NCI-H446 (cell line): Measurements from ENCODE around the gene DNAH7.
"Not testable (repeated sequence)": the region's sequence is repeated elsewhere in the genome, so short reads cannot be mapped to it uniquely, and the experiment has no call there.

Source experiments
- DNase-seq, 2 experiments: peaks; one replicate each; lab custom pipeline; 2025; lab: John Stamatoyannopoulos, UW

The DNAH7 gene

DNA sequence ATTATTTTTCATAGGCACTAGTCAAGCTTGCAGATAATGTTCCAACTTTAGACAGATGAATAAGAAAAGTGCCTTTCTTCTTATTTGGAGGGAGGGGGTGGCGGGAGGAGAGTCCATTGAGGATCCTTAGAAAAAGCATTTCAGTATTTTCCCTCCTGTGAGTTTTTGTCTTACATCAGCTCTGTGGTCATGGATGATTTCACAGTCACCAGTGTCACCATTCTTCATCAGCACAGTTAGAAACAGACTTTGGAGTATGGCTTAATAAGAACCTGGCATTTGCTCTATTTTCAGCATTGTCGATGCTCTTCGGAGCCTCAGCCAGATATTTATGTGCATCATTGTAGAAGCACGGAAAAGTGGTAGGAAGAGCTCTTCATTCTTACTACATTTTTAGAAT lies 341.5 kb downstream of the DNAH7 start:
- DNase-seq: no peak

DNA sequence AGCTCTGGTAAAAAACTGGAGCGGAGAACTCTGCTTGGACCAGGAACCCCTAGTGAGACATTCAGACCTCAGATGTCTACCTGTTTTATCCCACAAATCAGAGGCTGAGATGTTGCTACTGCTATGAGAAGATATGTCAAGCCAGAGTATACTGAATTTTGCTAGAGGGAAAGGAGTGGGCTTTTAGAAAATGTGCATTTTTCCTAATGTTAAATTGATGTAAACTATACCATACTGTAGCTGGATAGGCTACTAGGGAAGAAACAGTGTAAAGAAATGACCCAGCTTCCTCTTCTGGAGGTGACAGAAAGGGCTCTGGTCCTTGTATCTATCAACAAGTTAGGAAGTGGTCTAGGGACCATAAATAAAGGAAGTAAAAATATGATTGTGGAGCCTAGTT lies 346.6 kb downstream of the DNAH7 start:
- no peak for DNase-seq

DNA sequence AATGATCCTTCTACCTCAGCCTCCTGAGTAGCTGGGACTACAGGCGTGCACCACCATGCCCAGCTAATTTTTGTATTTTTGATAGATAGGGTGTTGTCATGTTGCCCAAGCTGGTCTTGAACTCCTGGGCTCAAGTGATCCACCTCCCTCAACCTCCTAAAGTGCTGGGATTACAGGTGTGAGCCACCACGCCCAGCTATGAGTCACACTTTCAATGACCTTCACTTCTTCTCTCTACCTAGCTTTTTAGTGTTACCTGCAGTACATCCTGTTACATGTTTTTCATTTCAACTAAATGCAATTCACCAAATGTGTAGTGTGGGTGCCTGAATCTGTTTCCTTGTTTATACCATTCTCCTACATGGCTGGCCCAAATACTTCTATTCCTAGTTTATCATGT lies 347.6 kb downstream of the DNAH7 start:
- no peak for DNase-seq

DNA sequence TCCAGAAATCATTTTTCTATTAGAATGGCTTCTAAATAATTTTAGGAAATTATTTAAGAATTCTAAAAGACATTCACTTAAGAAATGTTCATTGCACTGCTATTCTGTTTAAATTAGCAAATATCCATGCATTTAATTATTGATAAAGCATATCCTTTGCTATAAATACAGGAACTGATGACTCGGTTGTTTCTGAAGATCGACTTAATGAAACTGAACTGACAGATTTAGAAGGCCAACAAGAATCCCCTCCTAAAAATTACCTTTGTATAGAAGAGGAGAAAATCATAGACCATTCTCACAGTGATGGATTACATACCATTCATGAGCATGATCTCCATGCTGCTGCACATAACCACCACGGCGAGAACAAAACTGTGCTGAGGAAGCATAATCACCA lies 352.2 kb downstream of the DNAH7 start:
- no peak for DNase-seq

DNA sequence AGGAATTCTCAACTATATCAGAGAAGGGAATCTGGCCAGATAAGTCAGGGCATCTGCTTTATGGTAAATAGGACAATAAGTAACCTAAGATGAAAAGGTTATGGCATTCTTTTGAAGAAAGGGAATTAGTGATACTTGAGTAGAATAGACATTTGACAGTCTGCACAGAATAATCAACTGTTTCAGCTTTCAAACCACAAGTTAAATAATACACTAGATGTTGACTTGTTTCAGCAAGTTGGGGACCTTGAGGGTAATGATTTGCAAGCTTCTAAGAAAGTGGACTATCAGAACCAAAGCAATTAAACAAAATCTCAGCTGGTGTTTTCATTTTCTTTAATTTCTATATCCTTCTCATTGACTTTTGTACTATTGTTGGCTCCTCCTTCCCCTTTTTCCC lies 357.2 kb downstream of the DNAH7 start:
- no peak for DNase-seq

DNA sequence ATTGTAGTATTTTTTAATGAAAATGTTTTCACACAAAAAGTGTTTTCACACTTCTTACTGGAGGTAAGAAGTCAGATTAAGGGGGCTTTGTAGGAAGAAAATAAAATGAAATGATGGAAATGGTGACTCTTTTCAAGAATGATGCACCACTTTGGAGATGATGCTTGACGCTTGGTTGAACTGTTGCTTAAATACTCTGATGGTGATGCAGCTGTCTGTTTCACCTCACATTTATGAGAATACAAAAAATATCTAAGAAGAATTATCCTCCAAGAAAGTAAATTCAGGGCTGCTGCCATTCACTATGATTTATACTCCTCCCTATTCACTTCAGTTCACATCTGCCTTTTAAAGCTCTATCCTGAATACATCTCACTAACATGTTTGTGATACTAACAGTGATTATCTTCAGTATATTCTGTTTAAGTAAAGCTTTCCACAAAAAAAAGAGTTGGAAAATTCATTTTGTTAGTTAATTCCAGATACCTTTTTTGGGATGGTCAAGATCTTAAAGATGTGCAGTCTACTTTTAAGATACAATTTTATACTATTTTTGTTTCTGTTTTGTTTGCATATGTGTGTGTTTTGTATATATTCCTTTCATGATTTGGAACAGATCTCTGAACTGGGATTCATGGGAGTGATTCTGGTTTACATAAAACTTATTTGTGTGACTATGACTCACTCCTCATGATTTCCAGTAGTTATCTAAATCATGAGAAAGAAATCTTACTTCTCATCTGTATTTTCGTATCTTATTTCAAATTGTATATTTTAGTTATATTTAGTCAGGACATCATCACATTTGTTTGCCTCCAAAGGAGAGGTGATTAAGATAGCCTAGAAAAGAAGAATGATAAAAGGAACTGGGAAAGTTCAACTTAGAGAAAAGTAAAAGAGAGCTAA lies 358.5 kb downstream of the DNAH7 start:
- DNase-seq: no peak

DNA sequence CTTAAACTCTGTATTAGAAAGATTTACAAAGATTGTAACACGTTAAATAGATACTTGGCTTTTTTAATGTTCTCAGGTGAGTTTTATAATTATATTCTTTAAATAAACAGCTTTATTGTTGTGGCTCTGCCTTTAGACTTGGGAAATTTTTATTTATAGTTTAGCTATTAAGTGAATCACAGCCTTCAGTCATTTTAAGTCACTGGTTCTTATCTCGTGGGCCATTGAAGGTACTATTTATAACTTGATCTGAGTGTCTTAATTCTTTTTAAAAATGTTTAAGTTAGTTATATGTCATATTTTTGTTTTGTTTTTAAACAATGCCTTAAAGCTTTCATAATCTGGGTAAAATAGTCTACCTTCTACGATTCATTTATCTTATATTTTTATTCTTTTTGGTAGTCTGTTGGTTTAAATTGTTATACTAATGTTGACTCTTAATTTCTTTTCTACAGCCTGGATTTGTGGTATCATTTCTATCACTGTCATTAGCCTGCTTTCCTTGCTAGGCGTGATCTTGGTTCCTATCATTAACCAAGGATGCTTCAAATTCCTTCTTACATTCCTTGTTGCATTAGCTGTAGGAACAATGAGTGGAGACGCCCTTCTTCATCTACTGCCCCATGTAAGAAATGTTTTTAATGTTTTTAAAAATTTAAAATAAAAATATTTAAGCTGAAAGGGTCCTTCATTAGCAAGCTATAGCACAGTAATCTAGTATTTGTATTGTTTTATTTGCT lies 362.3 kb downstream of the DNAH7 start:
- DNase-seq: no peak

DNA sequence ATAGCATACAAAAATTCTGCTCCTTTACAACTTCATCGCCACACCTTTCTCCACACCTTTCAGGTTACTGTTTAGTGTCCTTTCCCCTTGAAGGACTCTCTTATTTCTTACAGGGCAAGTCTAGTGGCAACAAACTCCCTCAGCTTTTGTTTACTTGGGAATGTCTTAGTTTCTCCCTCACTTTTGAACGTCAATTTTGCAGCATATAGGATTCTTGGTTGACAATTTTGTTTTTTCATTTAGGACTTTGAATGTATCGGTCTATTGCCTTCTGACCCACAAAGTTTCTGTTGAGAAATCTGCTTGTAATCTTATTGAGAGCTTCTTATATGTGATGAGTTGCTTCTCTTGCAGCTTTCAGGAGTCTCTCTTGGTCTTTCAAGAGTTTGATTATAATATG lies 368.2 kb downstream of the DNAH7 start:
- no peak for DNase-seq

DNA sequence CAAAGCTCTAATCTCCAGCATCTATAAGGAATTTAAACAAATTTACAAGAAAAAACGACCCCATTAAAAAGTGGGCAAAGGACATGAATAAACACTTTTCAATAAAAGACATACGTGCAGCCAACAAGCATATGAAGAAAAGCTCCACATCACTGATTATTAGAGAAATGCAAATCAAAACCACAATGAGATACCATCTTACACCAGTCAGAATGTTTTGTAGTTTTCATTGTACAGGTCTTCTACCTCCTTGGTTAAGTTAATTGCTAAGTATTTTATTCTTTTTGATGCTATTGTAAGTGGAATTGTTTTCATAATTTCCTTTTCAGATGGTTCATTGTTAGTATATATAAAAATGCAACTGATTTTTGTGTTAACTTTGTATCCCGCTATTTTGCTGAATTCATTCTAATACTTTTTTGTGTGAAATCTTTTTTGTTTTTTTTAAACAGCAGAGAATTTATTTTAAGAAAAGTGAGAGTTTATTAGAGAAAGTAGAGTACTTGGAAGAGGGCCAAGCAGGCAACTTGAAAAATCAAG lies 370.9 kb downstream of the DNAH7 start:
- no peak for DNase-seq

DNA sequence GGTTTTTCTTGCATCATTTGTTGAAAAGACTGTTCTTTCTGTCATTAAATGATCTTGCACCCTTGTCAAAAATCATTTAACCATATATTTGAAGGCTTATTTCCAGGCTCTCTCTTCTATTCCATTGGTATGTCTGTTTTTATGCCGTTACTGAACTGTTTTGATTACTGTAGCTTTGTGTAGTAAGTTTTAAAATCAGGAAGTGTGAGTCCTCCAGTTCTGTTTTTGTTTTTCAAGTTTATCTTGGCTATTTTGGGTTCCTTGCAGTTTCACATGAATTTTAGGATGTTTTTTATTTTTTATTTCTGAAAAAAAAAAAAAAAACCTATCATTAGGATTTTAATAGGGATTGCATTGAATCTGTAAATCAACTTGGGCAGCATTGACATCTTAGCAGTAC lies 372.6 kb downstream of the DNAH7 start:
- no peak for DNase-seq

DNA sequence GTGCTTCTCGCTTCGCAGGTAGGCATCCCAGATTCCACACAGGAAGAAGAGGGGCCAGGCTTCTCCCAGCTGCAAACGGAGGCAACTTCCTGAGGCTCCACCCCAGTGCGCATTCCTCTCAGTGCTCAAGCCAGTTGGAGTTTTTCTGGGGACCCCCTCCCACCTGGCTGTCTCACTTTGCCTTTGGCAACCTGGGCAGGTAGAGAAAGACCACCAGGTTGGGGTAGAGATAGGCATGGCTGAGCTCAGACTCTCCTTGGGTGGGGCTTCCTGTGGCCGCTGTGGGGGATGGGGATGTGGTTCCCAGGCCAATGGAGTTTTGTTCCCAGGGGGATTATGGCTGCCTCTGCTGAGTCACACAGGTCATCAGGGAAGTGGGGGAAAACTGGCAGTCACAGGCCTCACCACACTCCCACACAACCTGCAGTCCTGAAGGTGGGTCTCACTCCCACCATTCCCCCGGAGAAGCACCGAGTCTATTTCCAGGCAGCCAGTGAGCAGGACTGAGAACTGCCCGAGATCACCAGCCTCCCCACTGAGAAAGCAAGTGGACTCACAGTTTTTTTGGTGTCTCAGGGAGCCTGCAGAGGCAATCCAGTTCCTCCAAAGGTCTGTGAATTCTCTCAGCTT lies 373.5 kb downstream of the DNAH7 start:
- DNase-seq: no peak

DNA sequence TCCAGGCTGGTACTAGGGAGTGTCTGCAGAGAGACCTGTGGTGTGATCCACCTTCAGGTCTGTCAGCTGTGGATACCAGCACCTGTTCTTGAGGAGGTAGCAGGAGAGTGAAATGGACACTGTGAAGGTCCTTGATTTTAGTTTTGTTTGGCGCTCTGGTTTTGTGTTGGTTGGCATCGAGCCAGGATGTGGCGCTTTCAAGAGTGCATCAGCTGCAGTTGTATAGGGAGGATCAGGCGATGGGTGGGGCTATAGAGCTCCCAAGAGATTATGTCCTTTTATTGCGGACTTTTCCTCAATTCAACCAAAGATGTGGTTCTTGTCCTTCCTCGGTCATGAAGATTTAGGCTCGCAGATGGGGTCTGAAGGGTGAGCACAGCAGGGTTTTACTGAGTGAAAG lies 374.1 kb downstream of the DNAH7 start:
- no peak for DNase-seq

DNA sequence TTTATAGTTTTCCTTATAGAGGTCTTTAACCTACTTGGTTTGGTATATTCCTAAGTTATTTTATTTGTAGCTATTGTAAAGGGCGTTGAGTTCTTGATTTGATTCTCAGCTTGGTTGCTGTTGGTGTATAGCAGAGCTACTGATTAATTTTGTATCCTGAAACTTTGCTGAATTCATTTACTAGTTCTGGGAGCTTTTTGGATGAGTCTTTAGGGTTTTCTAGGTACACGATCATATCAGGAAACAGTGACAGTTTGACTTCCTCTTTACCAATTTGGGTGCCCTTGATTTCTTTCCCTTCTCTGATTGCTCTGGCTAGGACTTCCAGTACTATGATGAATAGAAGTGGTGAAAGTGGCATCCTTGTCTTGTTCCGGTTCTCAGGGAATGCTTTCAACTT lies 376.1 kb downstream of the DNAH7 start:
- not testable (repeated sequence) for DNase-seq
